ENCODE data around the gene ADGRF5. TPM values are rescaled to one million over a fixed set of nuclear protein-coding genes. Genes with fewer than 3 reads are reported as not detected.
"Not testable (repeated sequence)": the region's sequence is repeated elsewhere in the genome, so short reads cannot be mapped to it uniquely, and the experiment has no call there.

The ADGRF5 gene
- total and polyA plus RNA-seq, 10 of the 15 experiments (the other 5 are each of a cell fraction or from before 2014, with no cell fraction given) = 0.01 to 0.13 TPM; not detected in 8

GRCh38 chr6:46845126-46845525 is 76.6 kb downstream of the ADGRF5 start:
- Histone ChIP-seq H3K27me3 (replicated peaks in 1 of 2; ENCODE audit: control insufficient read depth in 2 of 2, insufficient read depth in 2 of 2, low read length in 1 of 2) (no peaks in the 10 kb centered on the region; a peak in 1 of 4 replicates), H3K9ac (ENCODE audit: control insufficient read depth, insufficient read depth, low read length) (no peak overlapping the region), H3K36me3 (ENCODE audit: control insufficient read depth in 2 of 2, insufficient read depth in 2 of 2, low read length in 1 of 2) (no peaks in the 10 kb centered on the region), H4K20me1 (ENCODE audit: control insufficient read depth, insufficient read depth) (no peaks in the 10 kb centered on the region), H3K79me2 (ENCODE audit: control insufficient read depth, insufficient read depth, low read length) (no peaks in the 10 kb centered on the region), H3K4me3 (no peak overlapping the region), H3K9me3 (replicated peaks; ENCODE audit: control insufficient read depth, insufficient read depth, low read length) (no peaks in the 10 kb centered on the region), H3K4me2 (ENCODE audit: control insufficient read depth, insufficient read depth) (no peak overlapping the region), H3K27ac (ENCODE audit: control insufficient read depth, insufficient read depth) (no peak overlapping the region), H3K4me1 (ENCODE audit: control insufficient read depth, insufficient read depth, low read length) (no peaks in the 10 kb centered on the region), H2AFZ (ENCODE audit: control insufficient read depth, low read depth, low read length) (no peak overlapping the region)
- in situ Hi-C loops (cut with MboI) (no loop called here), intact Hi-C loops (cut with micrococcal nuclease; ENCODE audit: unreplicated experiment) (no loop called here)
- 0% methylated on average over 5 of the region's 5 CpGs for WGBS (ENCODE audit: insufficient coverage, insufficient replicate concordance, low lambda C conversion rate, missing lambda C conversion rate)
- POLR2A ChIA-PET = no interaction called here
- RAD21 ChIA-PET (ENCODE audit: unreplicated experiment) = no interaction called here
- DNase-seq (ENCODE audit: low read depth, low spot score) (no peak), ATAC-seq (no peak), FAIRE-seq (no peak)
- no peak for TF ChIP-seq SPI1 (IDR thresholded peaks at IDR 0.05; ENCODE audit: borderline replicate concordance, insufficient read depth, low read depth, low read length)
- no peak for TF ChIP-seq CBFB (IDR thresholded peaks at IDR 0.05; ENCODE audit: low read depth)
- SMC1A ChIA-PET (ENCODE audit: uncharacterized antibody, unreplicated experiment) = no interaction called here
- no TSS peak for BruUV-seq (replicated peaks)
- CTCF ChIA-PET = no interaction called here

- in situ Hi-C loops (cut with MboI); H3K9me3 ChIP-seq (replicated peaks; ENCODE audit: control insufficient read depth, insufficient read depth, low read length); H3K4me3 ChIP-seq; ATAC-seq; RAD21 ChIA-PET (ENCODE audit: unreplicated experiment); DNase-seq (ENCODE audit: low read depth, low spot score); SMC1A ChIA-PET (ENCODE audit: uncharacterized antibody, unreplicated experiment); H3K9ac ChIP-seq (ENCODE audit: control insufficient read depth, insufficient read depth, low read length); intact Hi-C loops (cut with micrococcal nuclease; ENCODE audit: unreplicated experiment); H3K27ac ChIP-seq (ENCODE audit: control insufficient read depth, insufficient read depth); BruUV-seq (replicated peaks); FAIRE-seq; H3K36me3 ChIP-seq (ENCODE audit: control insufficient read depth in 2 of 2, insufficient read depth in 2 of 2, low read length in 1 of 2); H3K79me2 ChIP-seq (ENCODE audit: control insufficient read depth, insufficient read depth, low read length); CTCF ChIA-PET; H2AFZ ChIP-seq (ENCODE audit: control insufficient read depth, low read depth, low read length); H4K20me1 ChIP-seq (ENCODE audit: control insufficient read depth, insufficient read depth); H3K27me3 ChIP-seq (replicated peaks in 1 of 2; ENCODE audit: control insufficient read depth in 2 of 2, insufficient read depth in 2 of 2, low read length in 1 of 2); H3K4me1 ChIP-seq (ENCODE audit: control insufficient read depth, insufficient read depth, low read length); H3K4me2 ChIP-seq (ENCODE audit: control insufficient read depth, insufficient read depth); POLR2A ChIA-PET: not testable (repeated sequence)
- 17% methylated on average over 6 of the region's 6 CpGs for WGBS (ENCODE audit: insufficient coverage, insufficient replicate concordance, low lambda C conversion rate, missing lambda C conversion rate)
These were observed 79.4 kb downstream of the ADGRF5 start for GRCh38 chr6:46842252-46842846.

Data from GM12878 (cell line).